ENCODE measurements around the gene RTL1. TPM values are rescaled to one million over a fixed set of nuclear protein-coding genes. Genes with fewer than 3 reads are reported as not detected.

The RTL1 gene
- total RNA-seq, 1 donor = not detected

GRCh38 chr14:100867631-100868315 lies 35.7 kb downstream of the RTL1 start:
- Histone ChIP-seq H3K27me3 (ENCODE audit: insufficient read depth, low read length) (no peaks in the 10 kb centered on the region), H3K4me3 (ENCODE audit: low read length) (no peak overlapping the region), H3K4me1 (ENCODE audit: insufficient read depth, low read length) (no peaks in the 10 kb centered on the region), H3K9me3 (ENCODE audit: low read depth, low read length) (no peaks in the 10 kb centered on the region)

- Histone ChIP-seq H3K4me3 (ENCODE audit: low read length) (no peak overlapping the region), H3K27me3 (ENCODE audit: insufficient read depth, low read length) (no peaks in the 10 kb centered on the region), H3K4me1 (ENCODE audit: insufficient read depth, low read length) (no peaks in the 10 kb centered on the region)
These were observed 36.6 kb downstream of the RTL1 start for GRCh38 chr14:100866666-100867630.

GRCh38 chr14:100865682-100866591 lies 37.6 kb downstream of the RTL1 start:
- Histone ChIP-seq H3K4me1 (ENCODE audit: insufficient read depth, low read length) (no peaks in the 10 kb centered on the region), H3K4me3 (ENCODE audit: low read length) (no peak overlapping the region), H3K9me3 (ENCODE audit: low read depth, low read length) (no peaks in the 10 kb centered on the region), H3K27me3 (ENCODE audit: insufficient read depth, low read length) (no peaks in the 10 kb centered on the region)

More at GRCh38 chr14:100866666-100867630, 36.6 kb downstream of the RTL1 start:
- H3K9me3 ChIP-seq (ENCODE audit: low read depth, low read length) = no peaks in the 10 kb centered on the region

GRCh38 chr14:100864960-100865681 lies 38.4 kb downstream of the RTL1 start:
- Histone ChIP-seq H3K4me1 (ENCODE audit: insufficient read depth, low read length) (no peaks in the 10 kb centered on the region), H3K4me3 (ENCODE audit: low read length) (no peak overlapping the region), H3K27me3 (ENCODE audit: insufficient read depth, low read length) (no peaks in the 10 kb centered on the region), H3K9me3 (ENCODE audit: low read depth, low read length) (no peaks in the 10 kb centered on the region)

GRCh38 chr14:100864206-100864605 lies 39.3 kb downstream of the RTL1 start:
- Histone ChIP-seq H3K27me3 (ENCODE audit: insufficient read depth, low read length) (no peaks in the 10 kb centered on the region), H3K9me3 (ENCODE audit: low read depth, low read length) (no peaks in the 10 kb centered on the region), H3K4me1 (ENCODE audit: insufficient read depth, low read length) (no peaks in the 10 kb centered on the region), H3K4me3 (ENCODE audit: low read length) (no peak overlapping the region)

- no peaks in the 10 kb centered on the region for H3K9me3 ChIP-seq (ENCODE audit: low read depth, low read length)
- no peaks in the 10 kb centered on the region for H3K4me1 ChIP-seq (ENCODE audit: insufficient read depth, low read length)
- H3K4me3 ChIP-seq (ENCODE audit: low read length) = no peak overlapping the region
- no peaks in the 10 kb centered on the region for H3K27me3 ChIP-seq (ENCODE audit: insufficient read depth, low read length)
These were observed 40.7 kb downstream of the RTL1 start for GRCh38 chr14:100862793-100863192.

- no peaks in the 10 kb centered on the region for H3K9me3 ChIP-seq (ENCODE audit: low read depth, low read length)
- H3K4me3 ChIP-seq (ENCODE audit: low read length) = no peak overlapping the region
- no peaks in the 10 kb centered on the region for H3K27me3 ChIP-seq (ENCODE audit: insufficient read depth, low read length)
- H3K4me1 ChIP-seq (ENCODE audit: insufficient read depth, low read length) = no peaks in the 10 kb centered on the region
These were observed 41.2 kb downstream of the RTL1 start for GRCh38 chr14:100862277-100862676.

GRCh38 chr14:100861937-100862247 lies 41.6 kb downstream of the RTL1 start:
- Histone ChIP-seq H3K4me3 (ENCODE audit: low read length) (no peak overlapping the region), H3K9me3 (ENCODE audit: low read depth, low read length) (no peaks in the 10 kb centered on the region)

GRCh38 chr14:100861188-100861936 lies 42.2 kb downstream of the RTL1 start:
- Histone ChIP-seq H3K4me3 (ENCODE audit: low read length) (no peak overlapping the region), H3K9me3 (ENCODE audit: low read depth, low read length) (no peaks in the 10 kb centered on the region), H3K4me1 (ENCODE audit: insufficient read depth, low read length) (no peaks in the 10 kb centered on the region), H3K27me3 (ENCODE audit: insufficient read depth, low read length) (no peaks in the 10 kb centered on the region)

More at GRCh38 chr14:100861937-100862247, 41.6 kb downstream of the RTL1 start:
- Histone ChIP-seq H3K27me3 (ENCODE audit: insufficient read depth, low read length) (no peaks in the 10 kb centered on the region), H3K4me1 (ENCODE audit: insufficient read depth, low read length) (no peaks in the 10 kb centered on the region)

GRCh38 chr14:100860556-100861187 lies 42.9 kb downstream of the RTL1 start:
- no peaks in the 10 kb centered on the region for H3K4me1 ChIP-seq (ENCODE audit: insufficient read depth, low read length)
- H3K9me3 ChIP-seq (ENCODE audit: low read depth, low read length) = no peaks in the 10 kb centered on the region

GRCh38 chr14:100859781-100860180 lies 43.7 kb downstream of the RTL1 start:
- no peaks in the 10 kb centered on the region for H3K9me3 ChIP-seq (ENCODE audit: low read depth, low read length)
- H3K4me3 ChIP-seq (ENCODE audit: low read length) = no peak overlapping the region
- no peaks in the 10 kb centered on the region for H3K27me3 ChIP-seq (ENCODE audit: insufficient read depth, low read length)
- H3K4me1 ChIP-seq (ENCODE audit: insufficient read depth, low read length) = no peaks in the 10 kb centered on the region

More at GRCh38 chr14:100860556-100861187, 42.9 kb downstream of the RTL1 start:
- no peak overlapping the region for H3K4me3 ChIP-seq (ENCODE audit: low read length)
- no peaks in the 10 kb centered on the region for H3K27me3 ChIP-seq (ENCODE audit: insufficient read depth, low read length)

GRCh38 chr14:100858838-100859220 lies 44.7 kb downstream of the RTL1 start:
- Histone ChIP-seq H3K4me1 (ENCODE audit: insufficient read depth, low read length) (no peaks in the 10 kb centered on the region), H3K4me3 (ENCODE audit: low read length) (no peak overlapping the region), H3K9me3 (ENCODE audit: low read depth, low read length) (no peaks in the 10 kb centered on the region), H3K27me3 (ENCODE audit: insufficient read depth, low read length) (no peaks in the 10 kb centered on the region)

Measured in mononuclear cell (primary cell).